ENCODE data around the gene ITK.

GRCh38 chr5:157263496-157264090, 83.0 kb downstream of the ITK start:
- TF ChIP-seq POLR2AphosphoS5 (IDR thresholded peaks at IDR 0.05; ENCODE audit: borderline replicate concordance, low read depth, low read length), result no peak
- no peak for TF ChIP-seq FOXP2 (optimal IDR thresholded peaks at IDR 0.05; ENCODE audit: control extremely low read depth, extremely low read length, insufficient read depth)
